ENCODE data around the gene SYNJ2BP. TPM values are rescaled to one million over a fixed set of nuclear protein-coding genes. Genes with fewer than 3 reads are reported as not detected.

The SYNJ2BP gene
- total and polyA plus RNA-seq, 9 of the 15 experiments (the other 6 are each of a cell fraction or from before 2014, with no cell fraction given) = 1.8 to 4.6 (median 3.3) TPM

DNA sequence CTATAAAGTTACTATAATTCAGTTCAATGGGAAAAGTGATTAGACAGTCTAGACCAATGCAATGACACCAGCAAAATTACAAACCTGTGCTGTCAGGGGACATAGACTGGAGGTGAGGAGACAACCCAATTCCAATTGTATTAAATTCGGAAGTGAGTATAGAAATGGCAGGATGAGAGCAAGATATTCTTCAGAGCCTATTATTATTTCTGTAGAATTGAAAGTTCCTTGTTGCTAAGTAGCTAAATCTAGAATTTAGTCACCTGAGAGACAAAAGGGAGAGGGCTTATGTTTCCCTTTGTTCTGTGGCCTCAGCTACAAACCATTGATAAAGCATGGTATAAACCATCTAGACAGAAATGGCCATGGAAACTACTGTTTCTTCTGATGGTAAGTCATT, 35.0 kb upstream of the SYNJ2BP start, which contains the start of gene ADAM21:
Gene ADAM21 (plus strand): TSS at position 301 of the 400 bp plus-strand sequence. CDS start 5,326 bp downstream, outside the sequence.
- BruUV-seq (replicated peaks) = no TSS peak
- TF ChIP-seq NFIC (IDR thresholded peaks at IDR 0.05) = no peak
- no peak for TF ChIP-seq ETV1 (tag; conservative IDR thresholded peaks at IDR 0.05; ENCODE audit: low read depth)
- TF ChIP-seq HNRNPLL (IDR thresholded peaks at IDR 0.05; ENCODE audit: low read depth, low read length, poor library complexity, severe bottlenecking) = no peak
- TF ChIP-seq FOXM1 (IDR thresholded peaks at IDR 0.05; ENCODE audit: low read depth) = no peak
- TF ChIP-seq FOXM1 (CRISPR knock-in tag; IDR thresholded peaks at IDR 0.05; ENCODE audit: low read depth) = no peak
- no peak for TF ChIP-seq TARDBP (IDR thresholded peaks at IDR 0.05)
- TF ChIP-seq, protein P1, sequence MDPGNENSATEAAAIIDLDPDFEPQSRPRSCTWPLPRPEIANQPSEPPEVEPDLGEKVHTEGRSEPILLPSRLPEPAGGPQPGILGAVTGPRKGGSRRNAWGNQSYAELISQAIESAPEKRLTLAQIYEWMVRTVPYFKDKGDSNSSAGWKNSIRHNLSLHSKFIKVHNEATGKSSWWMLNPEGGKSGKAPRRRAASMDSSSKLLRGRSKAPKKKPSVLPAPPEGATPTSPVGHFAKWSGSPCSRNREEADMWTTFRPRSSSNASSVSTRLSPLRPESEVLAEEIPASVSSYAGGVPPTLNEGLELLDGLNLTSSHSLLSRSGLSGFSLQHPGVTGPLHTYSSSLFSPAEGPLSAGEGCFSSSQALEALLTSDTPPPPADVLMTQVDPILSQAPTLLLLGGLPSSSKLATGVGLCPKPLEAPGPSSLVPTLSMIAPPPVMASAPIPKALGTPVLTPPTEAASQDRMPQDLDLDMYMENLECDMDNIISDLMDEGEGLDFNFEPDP (CRISPR knock-in tag; IDR thresholded peaks at IDR 0.05) = no peak
- TF ChIP-seq PHF8 (IDR thresholded peaks at IDR 0.05; ENCODE audit: borderline replicate concordance, low read length) = no peak
- TF ChIP-seq ZBTB1 (CRISPR knock-in tag; IDR thresholded peaks at IDR 0.05; ENCODE audit: borderline replicate concordance, low read depth) = no peak
- TF ChIP-seq JUN (IDR thresholded peaks at IDR 0.05; ENCODE audit: borderline replicate concordance, low read depth, low read length) = no peak
- TF ChIP-seq JUN (CRISPR knock-in tag; IDR thresholded peaks at IDR 0.05; ENCODE audit: borderline replicate concordance) = no peak
- no peak for TF ChIP-seq EP300 (IDR thresholded peaks at IDR 0.05; ENCODE audit: low read length)
- no peak for TF ChIP-seq ZNF146 (CRISPR knock-in tag; IDR thresholded peaks at IDR 0.05; ENCODE audit: unreplicated experiment)
- no peak for TF ChIP-seq POLR2A (conservative IDR thresholded peaks at IDR 0.05)
- TF ChIP-seq, protein P2, sequence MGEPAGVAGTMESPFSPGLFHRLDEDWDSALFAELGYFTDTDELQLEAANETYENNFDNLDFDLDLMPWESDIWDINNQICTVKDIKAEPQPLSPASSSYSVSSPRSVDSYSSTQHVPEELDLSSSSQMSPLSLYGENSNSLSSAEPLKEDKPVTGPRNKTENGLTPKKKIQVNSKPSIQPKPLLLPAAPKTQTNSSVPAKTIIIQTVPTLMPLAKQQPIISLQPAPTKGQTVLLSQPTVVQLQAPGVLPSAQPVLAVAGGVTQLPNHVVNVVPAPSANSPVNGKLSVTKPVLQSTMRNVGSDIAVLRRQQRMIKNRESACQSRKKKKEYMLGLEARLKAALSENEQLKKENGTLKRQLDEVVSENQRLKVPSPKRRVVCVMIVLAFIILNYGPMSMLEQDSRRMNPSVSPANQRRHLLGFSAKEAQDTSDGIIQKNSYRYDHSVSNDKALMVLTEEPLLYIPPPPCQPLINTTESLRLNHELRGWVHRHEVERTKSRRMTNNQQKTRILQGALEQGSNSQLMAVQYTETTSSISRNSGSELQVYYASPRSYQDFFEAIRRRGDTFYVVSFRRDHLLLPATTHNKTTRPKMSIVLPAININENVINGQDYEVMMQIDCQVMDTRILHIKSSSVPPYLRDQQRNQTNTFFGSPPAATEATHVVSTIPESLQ (CRISPR knock-in tag; IDR thresholded peaks at IDR 0.05) = no peak
- TF ChIP-seq CEBPG (CRISPR knock-in tag; IDR thresholded peaks at IDR 0.05) = no peak
- TF ChIP-seq CEBPG (tag; conservative IDR thresholded peaks at IDR 0.05 in 1 of 2, IDR thresholded peaks at IDR 0.05 in 1 of 2) = no peak
- no peak for TF ChIP-seq ZNF311 (CRISPR knock-in tag; IDR thresholded peaks at IDR 0.05)
- no peak for TF ChIP-seq ZNF165 (CRISPR knock-in tag; IDR thresholded peaks at IDR 0.05; ENCODE audit: borderline replicate concordance)
- H3K9ac ChIP-seq (ENCODE audit: insufficient read depth in 1 of 2, low read depth in 2 of 2, low read length in 2 of 2) = no peak within 1 kb of the TSS
- no peak for FAIRE-seq
- no peaks in the 10 kb centered on the region for H3K9me3 ChIP-seq (replicated peaks; ENCODE audit: control insufficient read depth, insufficient read depth, low read depth, low read length)
- no peak within 1 kb of the TSS for H3K27ac ChIP-seq (ENCODE audit: extremely low read depth, low read depth, low read length)
- no peaks in the 10 kb centered on the region for H3K36me3 ChIP-seq (ENCODE audit: control insufficient read depth, insufficient read depth, low read length)
- ChIA-PET POLR2A (no interaction called here), CTCF (ENCODE audit: low intra/inter-chr PET ratio) (no interaction called here)
- H4K20me1 ChIP-seq (replicated peaks; ENCODE audit: control insufficient read depth, insufficient read depth, low read length) = no peaks in the 10 kb centered on the region
- no peaks in the 10 kb centered on the region for H3K4me1 ChIP-seq (replicated peaks in 1 of 2; ENCODE audit: control insufficient read depth in 2 of 2, insufficient read depth in 2 of 2, low read length in 2 of 2)
- no peaks in the 10 kb centered on the region for H3K27me3 ChIP-seq (ENCODE audit: control insufficient read depth in 2 of 2, insufficient read depth in 2 of 2, low read length in 2 of 2)
- intact Hi-C loops (cut with micrococcal nuclease) (no loop called here), in situ Hi-C loops (cut with MboI) (no loop called here)
- no peaks in the 10 kb centered on the region for H3K9me1 ChIP-seq (ENCODE audit: control insufficient read depth, insufficient read depth, low read length)
- no peak within 1 kb of the TSS for H2AFZ ChIP-seq (ENCODE audit: low read depth, low read length)
- no peak for ATAC-seq
- H3K4me3 ChIP-seq = no peak within 1 kb of the TSS
- WGBS (ENCODE audit: insufficient coverage, low coverage, missing lambda C conversion rate) = 0% methylated on average over 1 of the region's 1 CpG
- no peak within 1 kb of the TSS for H3K4me2 ChIP-seq (ENCODE audit: insufficient read depth, low read length)
- DNase-seq (ENCODE audit: extremely low read depth in 1 of 4, low spot score in 3 of 4) = no peak
- no peaks in the 10 kb centered on the region for H3K79me2 ChIP-seq (ENCODE audit: control insufficient read depth, insufficient read depth, low read length)
